GM23248 (cell line): ENCODE data around the gene DSG2.

ENCODE experiments used
- EZH2 ChIP-seq: fragments of 200-600 bp; sonication (generic); IDR thresholded peaks from 2 replicates; pipeline ENCODE4 v1.6.1; 2018; ENCODE audit warnings: antibody characterized with exemption, mild to moderate bottlenecking; ENCODE audit not compliant: insufficient read depth, poor library complexity, severe bottlenecking
- EZH2phosphoT487 ChIP-seq: fragments of 200-600 bp; sonication (generic); IDR thresholded peaks from 2 replicates; pipeline ENCODE4 v1.6.1; 2018; ENCODE audit warnings: antibody characterized with exemption, moderate library complexity, mild to moderate bottlenecking, low read depth; ENCODE audit not compliant: insufficient read depth

- TF ChIP-seq EZH2, result no peak
- no peak for TF ChIP-seq EZH2phosphoT487
Observed at GRCh38 chr18:31486165-31486564, 11.8 kb upstream of the DSG2 start.
